ENCODE data around the gene NPFFR1. TPM values are rescaled to one million over a fixed set of nuclear protein-coding genes. Genes with fewer than 3 reads are reported as not detected.

Gene NPFFR1, protein sequence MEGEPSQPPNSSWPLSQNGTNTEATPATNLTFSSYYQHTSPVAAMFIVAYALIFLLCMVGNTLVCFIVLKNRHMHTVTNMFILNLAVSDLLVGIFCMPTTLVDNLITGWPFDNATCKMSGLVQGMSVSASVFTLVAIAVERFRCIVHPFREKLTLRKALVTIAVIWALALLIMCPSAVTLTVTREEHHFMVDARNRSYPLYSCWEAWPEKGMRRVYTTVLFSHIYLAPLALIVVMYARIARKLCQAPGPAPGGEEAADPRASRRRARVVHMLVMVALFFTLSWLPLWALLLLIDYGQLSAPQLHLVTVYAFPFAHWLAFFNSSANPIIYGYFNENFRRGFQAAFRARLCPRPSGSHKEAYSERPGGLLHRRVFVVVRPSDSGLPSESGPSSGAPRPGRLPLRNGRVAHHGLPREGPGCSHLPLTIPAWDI
- total RNA-seq = under 1 TPM; 0.08 to 0.53 (median 0.23) TPM

DNA sequence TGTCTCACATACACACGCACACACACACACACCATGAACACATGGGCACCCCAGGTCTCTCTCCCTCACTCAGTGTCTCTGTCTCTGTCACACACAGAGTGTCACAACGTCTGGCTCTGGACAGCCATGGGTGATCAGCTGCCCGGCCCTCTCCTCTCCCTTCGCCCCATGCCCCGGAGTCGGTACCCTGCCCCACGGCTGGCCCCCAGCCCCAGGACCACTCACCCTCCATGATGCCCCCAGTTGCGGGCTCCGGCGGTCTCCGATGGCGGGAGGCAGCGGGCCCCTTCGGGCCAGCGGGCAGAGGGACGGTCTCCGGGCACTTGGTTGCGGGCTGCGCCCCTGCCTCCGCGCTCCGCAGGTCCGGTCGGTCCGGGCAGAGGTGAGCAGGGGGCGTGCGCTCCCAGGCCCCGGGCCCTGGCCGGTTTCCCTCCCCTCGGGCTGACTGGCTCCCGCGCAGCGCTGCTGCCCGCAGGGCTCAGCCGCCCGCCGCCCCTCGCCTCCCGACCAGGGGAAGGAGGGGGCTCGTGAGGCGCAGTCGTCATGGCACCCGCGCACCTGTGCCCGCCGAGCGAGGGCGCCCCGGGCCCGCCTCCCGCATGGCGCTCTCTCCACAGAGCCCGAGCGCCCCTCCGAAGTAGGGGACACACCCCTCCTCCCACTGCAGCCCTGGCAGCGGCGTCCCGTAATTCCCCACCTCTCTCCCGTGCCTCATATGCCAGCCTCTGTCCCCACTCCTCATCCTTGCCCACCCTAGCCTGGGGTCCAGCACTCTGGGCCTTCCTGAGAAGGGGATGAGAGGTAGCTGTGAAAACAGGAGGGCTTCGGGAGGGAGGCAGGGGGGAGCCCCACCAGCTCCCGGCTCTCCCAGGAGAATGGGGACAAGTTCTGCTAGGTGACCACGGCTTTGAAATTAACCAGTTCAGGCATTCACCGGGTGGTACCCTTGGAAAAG lies at the start of gene NPFFR1:
Gene NPFFR1, minus strand, starts transcription at position 560 of the 955 bp plus-strand sequence. Its CDS starts 328 bp downstream, at position 232.
- peaks cover 7% of the 10 kb centered on the region for H3K4me1 ChIP-seq
- no peak for TF ChIP-seq EP300 (IDR thresholded peaks at IDR 0.05)
- no peaks in the 10 kb centered on the region for H3K36me3 ChIP-seq
- WGBS = 25% methylated on average over 24 of the region's 63 CpGs
- no peaks in the 10 kb centered on the region for H3K9me3 ChIP-seq
- peaks cover 46% of the 10 kb centered on the region for H3K27me3 ChIP-seq
- DNase-seq (ENCODE audit: low spot score in 2 of 2) = peak in 1 of 2 donors; percentile 49
- H3K4me3 ChIP-seq = peak within 1 kb of the TSS; percentile 31
- no peak within 1 kb of the TSS for H3K27ac ChIP-seq

DNA sequence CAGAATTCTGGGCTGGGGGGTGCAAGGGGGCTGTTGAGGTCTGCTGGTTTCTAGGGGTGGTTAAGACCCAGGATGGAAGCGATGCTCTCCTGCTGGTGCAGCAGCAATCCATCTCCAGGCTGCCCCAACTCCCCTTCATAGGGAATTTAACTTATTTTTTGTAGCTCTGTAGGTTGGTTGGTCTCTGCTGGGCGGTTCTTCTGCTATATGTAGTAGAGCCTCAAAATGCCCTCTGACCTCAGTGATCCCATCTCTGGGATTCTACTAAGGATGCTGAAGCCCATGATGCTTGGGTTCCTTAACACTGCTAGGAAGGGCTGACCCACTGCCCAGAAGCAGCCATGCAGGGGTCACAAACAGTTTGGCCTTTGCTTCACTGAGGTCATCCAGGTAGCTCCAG lies 49.5 kb upstream of the NPFFR1 start:
- TF ChIP-seq POLR2A (IDR thresholded peaks at IDR 0.05) (no peak), POLR2AphosphoS5 (IDR thresholded peaks at IDR 0.05) (no peak), EP300 (IDR thresholded peaks at IDR 0.05) (no peak)
- TF ChIP-seq, protein P1, sequence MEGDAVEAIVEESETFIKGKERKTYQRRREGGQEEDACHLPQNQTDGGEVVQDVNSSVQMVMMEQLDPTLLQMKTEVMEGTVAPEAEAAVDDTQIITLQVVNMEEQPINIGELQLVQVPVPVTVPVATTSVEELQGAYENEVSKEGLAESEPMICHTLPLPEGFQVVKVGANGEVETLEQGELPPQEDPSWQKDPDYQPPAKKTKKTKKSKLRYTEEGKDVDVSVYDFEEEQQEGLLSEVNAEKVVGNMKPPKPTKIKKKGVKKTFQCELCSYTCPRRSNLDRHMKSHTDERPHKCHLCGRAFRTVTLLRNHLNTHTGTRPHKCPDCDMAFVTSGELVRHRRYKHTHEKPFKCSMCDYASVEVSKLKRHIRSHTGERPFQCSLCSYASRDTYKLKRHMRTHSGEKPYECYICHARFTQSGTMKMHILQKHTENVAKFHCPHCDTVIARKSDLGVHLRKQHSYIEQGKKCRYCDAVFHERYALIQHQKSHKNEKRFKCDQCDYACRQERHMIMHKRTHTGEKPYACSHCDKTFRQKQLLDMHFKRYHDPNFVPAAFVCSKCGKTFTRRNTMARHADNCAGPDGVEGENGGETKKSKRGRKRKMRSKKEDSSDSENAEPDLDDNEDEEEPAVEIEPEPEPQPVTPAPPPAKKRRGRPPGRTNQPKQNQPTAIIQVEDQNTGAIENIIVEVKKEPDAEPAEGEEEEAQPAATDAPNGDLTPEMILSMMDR (IDR thresholded peaks at IDR 0.05) = no peak
- Histone ChIP-seq H3K4me3 (no peak overlapping the region), H3K27ac (no peak overlapping the region), H3K27me3 (no peaks in the 10 kb centered on the region), H3K36me3 (no peaks in the 10 kb centered on the region), H3K4me1 (peaks cover 18% of the 10 kb centered on the region), H3K9me3 (no peaks in the 10 kb centered on the region)
- WGBS = 100% methylated on average over 2 of the region's 2 CpGs
- no peak for DNase-seq (ENCODE audit: low spot score in 2 of 2)

DNA sequence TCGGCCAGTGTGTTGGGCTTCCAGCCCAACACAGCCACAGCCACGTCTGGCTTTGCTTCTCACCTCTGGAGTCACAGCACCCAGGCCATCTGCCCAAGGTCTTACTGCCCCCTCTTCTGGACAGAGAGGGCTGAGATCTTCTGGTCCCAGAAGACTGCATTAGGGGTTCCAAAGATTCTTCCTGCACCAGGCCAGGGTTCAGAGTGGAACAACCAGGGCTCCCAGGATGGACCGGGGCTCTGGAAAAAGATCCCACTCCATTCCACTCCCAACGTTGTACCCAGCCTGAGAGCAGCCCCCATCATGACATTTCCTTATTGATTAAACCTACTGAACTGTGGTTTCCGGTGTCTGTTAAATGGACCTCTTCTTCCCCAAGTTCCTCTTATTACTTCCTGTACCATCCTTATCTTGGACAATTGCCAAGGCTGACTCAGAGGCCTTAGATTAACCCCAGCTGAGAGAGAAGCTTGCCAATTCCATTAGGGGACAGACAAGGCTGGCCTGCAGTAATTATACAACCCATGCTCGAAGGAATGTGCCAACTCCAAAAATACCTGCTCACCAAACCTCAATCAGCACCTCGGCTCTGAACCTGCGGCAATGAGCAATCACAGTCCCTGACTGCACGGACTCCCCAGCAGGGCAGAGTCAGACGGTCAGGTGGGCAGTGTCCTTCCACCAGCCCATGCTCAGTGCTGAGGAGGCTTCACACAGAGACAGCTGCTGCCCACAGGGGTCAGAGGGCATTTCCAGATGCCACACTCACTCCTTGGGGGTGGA lies 47.9 kb upstream of the NPFFR1 start:
- TF ChIP-seq EP300 (IDR thresholded peaks at IDR 0.05) (no peak), POLR2A (IDR thresholded peaks at IDR 0.05) (no peak), POLR2AphosphoS5 (IDR thresholded peaks at IDR 0.05) (no peak)
- TF ChIP-seq, protein P1 (IDR thresholded peaks at IDR 0.05) = no peak
- no peak for DNase-seq (ENCODE audit: low spot score in 2 of 2)
- Histone ChIP-seq H3K27me3 (no peaks in the 10 kb centered on the region), H3K4me3 (no peak overlapping the region), H3K4me1 (peaks cover 18% of the 10 kb centered on the region), H3K9me3 (no peaks in the 10 kb centered on the region), H3K27ac (no peak overlapping the region), H3K36me3 (no peaks in the 10 kb centered on the region)
- 34% methylated on average over 10 of the region's 10 CpGs for WGBS

DNA sequence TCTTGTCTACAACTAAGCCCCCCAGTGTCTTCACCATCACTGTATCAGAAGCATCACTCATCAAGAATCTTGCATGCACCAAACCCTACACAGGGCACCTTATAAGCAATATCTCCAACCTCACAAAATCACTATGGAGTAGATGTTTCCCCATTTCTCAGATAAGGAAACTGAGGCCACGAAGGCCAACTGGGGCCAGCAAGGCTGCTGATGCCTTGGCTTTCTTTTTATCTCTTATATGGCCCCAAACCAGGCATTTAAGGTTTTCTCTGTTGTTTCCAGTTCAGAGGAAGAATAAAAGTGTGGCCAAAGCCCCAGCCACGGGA lies 47.3 kb upstream of the NPFFR1 start:
- no peaks in the 10 kb centered on the region for H3K36me3 ChIP-seq
- TF ChIP-seq POLR2A (IDR thresholded peaks at IDR 0.05) (no peak), EP300 (IDR thresholded peaks at IDR 0.05) (no peak), POLR2AphosphoS5 (IDR thresholded peaks at IDR 0.05) (no peak)
- TF ChIP-seq, protein P1 (IDR thresholded peaks at IDR 0.05) = no peak
- H3K27me3 ChIP-seq = no peaks in the 10 kb centered on the region
- no peaks in the 10 kb centered on the region for H3K9me3 ChIP-seq
- no peak overlapping the region for H3K4me3 ChIP-seq
- DNase-seq (ENCODE audit: low spot score in 2 of 2) = peak in 1 of 2 donors; percentile 53
- 69% methylated on average over 2 of the region's 2 CpGs for WGBS
- H3K4me1 ChIP-seq = peaks cover 18% of the 10 kb centered on the region
- no peak overlapping the region for H3K27ac ChIP-seq

DNA sequence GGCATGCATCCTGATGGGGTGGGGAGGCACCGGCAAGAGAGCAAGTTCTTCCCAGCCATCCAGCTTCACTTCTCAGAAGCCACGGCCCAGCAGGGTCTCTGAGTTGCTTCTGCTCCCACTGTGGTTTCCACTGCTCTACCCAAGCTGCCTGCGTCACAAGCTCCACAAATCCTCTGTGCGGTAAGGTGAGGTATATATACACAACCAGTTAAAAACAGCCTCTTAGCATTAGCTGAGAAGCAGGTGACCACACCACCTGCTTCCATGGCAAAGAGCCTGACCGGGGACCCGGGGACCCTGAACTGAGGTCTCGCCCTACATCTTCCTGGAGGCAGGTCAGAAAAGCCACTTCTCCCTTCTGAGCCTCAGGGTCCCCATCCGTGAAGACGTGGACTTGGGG lies 46.9 kb upstream of the NPFFR1 start:
- Histone ChIP-seq H3K4me3 (no peak overlapping the region), H3K27ac (no peak overlapping the region), H3K36me3 (no peaks in the 10 kb centered on the region), H3K4me1 (peaks cover 20% of the 10 kb centered on the region), H3K9me3 (no peaks in the 10 kb centered on the region), H3K27me3 (no peaks in the 10 kb centered on the region)
- peak in 1 of 2 donors; percentile 53 for DNase-seq (ENCODE audit: low spot score in 2 of 2)
- 79% methylated on average over 9 of the region's 9 CpGs for WGBS
- TF ChIP-seq POLR2AphosphoS5 (IDR thresholded peaks at IDR 0.05) = no peak
- TF ChIP-seq POLR2A (IDR thresholded peaks at IDR 0.05) = no peak
- TF ChIP-seq, protein P1 (IDR thresholded peaks at IDR 0.05) = no peak
- TF ChIP-seq EP300 (IDR thresholded peaks at IDR 0.05) = no peak

All from suprapubic skin (tissue), 4 donors.